T-cell (primary cell): ENCODE results near the gene NRSN2. TPM values are rescaled to one million over a fixed set of nuclear protein-coding genes. Genes with fewer than 3 reads are reported as not detected.

Source experiments
- ATAC-seq, 4 experiments: fragments of 200-7000 bp in 3 of 4; fragments of 150-1000 bp in 1 of 4; cut with Tn5 transposase; replicated peaks in 1 of 4; 1 replicate in 3 of 4; 2 replicates in 1 of 4; pipeline ENCODE4 v1.10.0; 2021; ENCODE audit warnings: moderate library complexity in 3 of 4, mild to moderate bottlenecking in 2 of 4, moderate number of reproducible peaks in 1 of 4
- CTCF ChIA-PET, 2 donors: fragments of 300-600 bp; sonication (Branson Sonifier 250); formaldehyde crosslinking; loops; one replicate each; lab custom pipeline; 2022; ENCODE audit warnings: antibody characterized with exemption in 2 of 2; lab: Charles Lee
- POLR2A ChIA-PET, 2 donors: fragments of 300-600 bp; sonication (Branson Sonifier 250); formaldehyde crosslinking; loops; one replicate each; lab custom pipeline; 2022; ENCODE audit warnings: antibody characterized with exemption in 2 of 2; lab: Charles Lee
- DNase-seq, 35 experiments: peaks; one replicate each; pipeline versions ENCODE4 v3.0.0 to v3.0.0-alpha.2; 2013 to 2023
- H3K27ac ChIP-seq: one replicate; pipeline ENCODE4 v1.5.1; 2013; ENCODE audit warnings: low read length
- H3K27me3 ChIP-seq, 2 experiments: replicated peaks in 1 of 2; 1 replicate in 1 of 2; 2 replicates in 1 of 2; pipeline versions ENCODE4 v1.6.1 to v1.7.0; 2013; ENCODE audit warnings: low read length in 1 of 2, mixed read lengths in 1 of 2; ENCODE audit not compliant: control insufficient read depth in 2 of 2, insufficient read depth in 2 of 2; ENCODE audit errors: extremely low read depth in 1 of 2
- H3K36me3 ChIP-seq, 2 donors: 1 replicate in 1 of 2; 2 replicates in 1 of 2; pipeline versions ENCODE4 v1.6.1 to v1.7.0; 2013; ENCODE audit warnings: low read length in 1 of 2; ENCODE audit not compliant: control insufficient read depth in 2 of 2, insufficient read depth in 1 of 2; ENCODE audit errors: extremely low read depth in 1 of 2
- H3K4me1 ChIP-seq, 2 experiments: 1 replicate in 1 of 2; 2 replicates in 1 of 2; pipeline versions ENCODE4 v1.6.1 to v1.7.0; 2013; ENCODE audit warnings: low read length in 2 of 2, mixed read lengths in 1 of 2; ENCODE audit not compliant: insufficient read depth in 2 of 2, control insufficient read depth in 1 of 2; ENCODE audit errors: extremely low read depth in 1 of 2
- H3K4me3 ChIP-seq, 2 donors: 1 replicate in 1 of 2; 2 replicates in 1 of 2; pipeline versions ENCODE4 v1.5.1 to v1.7.0; 2013; ENCODE audit warnings: mild to moderate bottlenecking in 2 of 2, low read length in 1 of 2, moderate library complexity in 1 of 2; ENCODE audit not compliant: control insufficient read depth in 1 of 2; ENCODE audit errors: extremely low read depth in 1 of 2
- H3K9me3 ChIP-seq: 2 replicates; pipeline ENCODE4 v1.7.0; 2013
- H3K27ac Mint-ChIP-seq, 2 donors: one replicate each; pipeline ENCODE4 v1.8.0; 2020 to 2021; ENCODE audit warnings: mild to moderate bottlenecking in 2 of 2, mixed read lengths in 2 of 2
- H3K27me3 Mint-ChIP-seq, 2 donors: one replicate each; pipeline ENCODE4 v1.8.0; 2021 to 2022; ENCODE audit warnings: mixed read lengths in 2 of 2
- H3K36me3 Mint-ChIP-seq: one replicate; pipeline ENCODE4 v1.8.0; 2021; ENCODE audit warnings: mixed read lengths
- H3K4me1 Mint-ChIP-seq, 3 donors: one replicate each; pipeline ENCODE4 v1.8.0; 2020 to 2022; ENCODE audit warnings: mixed read lengths in 3 of 3, mild to moderate bottlenecking in 1 of 3
- H3K4me3 Mint-ChIP-seq, 3 donors: one replicate each; pipeline ENCODE4 v1.8.0; 2020 to 2022; ENCODE audit warnings: mild to moderate bottlenecking in 3 of 3, mixed read lengths in 3 of 3, moderate library complexity in 3 of 3
- H3K9me3 Mint-ChIP-seq, 3 donors: one replicate each; pipeline ENCODE4 v1.8.0; 2020 to 2022; ENCODE audit warnings: mixed read lengths in 3 of 3
- WGBS: methylation state at CpG from one replicate; pipeline ENCODE4 v1.1.5; 2013; ENCODE audit warnings: missing lambda C conversion rate; ENCODE audit not compliant: insufficient coverage; 5-methylcytosine and 5-hydroxymethylcytosine counted together
- total RNA-seq, 35 experiments: library from RNA in 6 of 35; stranded (reverse) in 6 of 35; fragments of 120-200 nt in 1 of 35; gene quantifications; one replicate each; pipeline versions ENCODE4 v1.2.1 to v1.2.4 and lab custom pipeline; 2013 to 2026

The NRSN2 gene
- total RNA-seq, 5 donors from 2014 or later (not counting 1 experiment from before 2014, with no cell fraction given) = 0.70 to 1.8 (median 1.3) TPM

DNA sequence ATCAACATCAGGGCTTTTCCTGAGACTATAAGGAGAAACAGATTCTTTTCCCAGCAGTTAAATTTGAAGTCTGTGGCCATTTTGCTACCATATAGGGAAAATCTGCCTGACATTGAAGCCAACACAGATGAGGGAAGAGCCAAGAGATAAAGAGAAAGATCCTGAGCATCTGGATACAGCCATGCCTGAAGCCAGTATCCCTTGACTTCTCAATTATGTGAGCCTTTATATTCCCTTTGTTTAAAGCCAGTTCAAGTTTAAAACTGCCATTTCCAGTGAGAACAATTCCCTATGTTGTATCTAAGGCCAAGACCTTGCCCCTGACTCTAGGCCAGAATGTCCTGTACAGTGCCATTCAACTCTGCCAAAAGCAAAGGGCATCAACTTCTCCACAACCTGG lies 3.8 kb upstream of the NRSN2 start:
- no peak overlapping the region for H3K27ac ChIP-seq
- no peaks in the 10 kb centered on the region for H3K36me3 Mint-ChIP-seq
- peaks cover 0 to 4% (median 3%) of the 10 kb centered on the region in 3 donors for H3K9me3 Mint-ChIP-seq
- H3K36me3 ChIP-seq = no peaks in the 10 kb centered on the region
- H3K4me3 Mint-ChIP-seq = no peak overlapping the region
- ATAC-seq = no peak
- CTCF ChIA-PET = no interaction called here
- H3K9me3 ChIP-seq = no peaks in the 10 kb centered on the region
- DNase-seq = no peak
- H3K4me3 ChIP-seq = no peak overlapping the region
- H3K27me3 Mint-ChIP-seq = no peaks in the 10 kb centered on the region
- peaks cover 0 to 17% of the 10 kb centered on the region in 2 experiments for H3K4me1 ChIP-seq
- peaks cover 7 to 9% (median 7%) of the 10 kb centered on the region in 3 donors for H3K4me1 Mint-ChIP-seq
- H3K27ac Mint-ChIP-seq = no peak overlapping the region
- POLR2A ChIA-PET = no interaction called here
- H3K27me3 ChIP-seq = peaks cover 0 to 16% of the 10 kb centered on the region in 2 experiments

DNA sequence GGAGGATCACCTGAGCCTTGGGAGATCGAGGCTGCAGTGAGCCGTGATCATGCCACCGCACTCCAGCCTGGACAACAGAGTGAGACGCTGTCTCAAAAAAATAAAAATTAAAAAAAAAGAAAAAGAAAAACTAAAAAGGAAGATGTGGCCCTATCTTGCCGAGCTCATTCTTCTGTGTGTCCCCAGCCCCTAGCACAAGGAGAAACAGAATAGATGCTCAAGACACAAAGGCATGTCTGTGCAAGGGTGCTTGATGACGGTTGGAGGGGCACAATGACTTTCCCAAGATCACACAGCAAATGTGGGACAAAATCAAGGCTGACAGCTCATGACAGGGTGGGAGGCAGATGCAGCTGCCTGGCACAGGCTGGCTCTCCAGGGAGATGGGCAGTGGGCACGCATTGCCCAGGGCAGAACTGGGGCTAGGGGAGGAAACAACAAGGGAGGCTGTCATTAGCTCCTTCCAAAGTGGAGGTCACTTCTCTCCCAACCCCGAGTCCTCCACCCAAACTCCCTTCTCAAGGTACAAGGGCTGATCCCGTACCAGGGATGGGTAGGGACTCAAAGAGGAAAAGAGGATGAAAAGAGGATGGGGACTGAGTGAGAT lies 775 bp upstream of the NRSN2 start:
- CTCF ChIA-PET = interaction anchor here in 1 of 2 donors (0.6 to 0.7 kb wide), 2 partner anchors 132 to 151 kb away, joined by 3 to 4 read pairs; no protein-coding TSS in a partner anchor
- Mint-ChIP-seq H3K4me1 (peaks cover 12 to 16% (median 12%) of the 10 kb centered on the region in 3 donors), H3K27ac (no peak overlapping the region), H3K36me3 (no peaks in the 10 kb centered on the region), H3K9me3 (peaks cover 0 to 4% (median 3%) of the 10 kb centered on the region in 3 donors), H3K27me3 (no peaks in the 10 kb centered on the region), H3K4me3 (peak overlapping the region; percentile 68 to 87 (median 79))
- H3K4me1 ChIP-seq = peaks cover 0 to 23% of the 10 kb centered on the region in 2 experiments
- 96% methylated on average over 6 of the region's 9 CpGs for WGBS
- no peaks in the 10 kb centered on the region for H3K9me3 ChIP-seq
- ATAC-seq (no peak), DNase-seq (no peak)
- POLR2A ChIA-PET = no interaction called here
- peaks cover 0 to 16% of the 10 kb centered on the region in 2 experiments for H3K27me3 ChIP-seq
- no peak overlapping the region for H3K27ac ChIP-seq
- H3K4me3 ChIP-seq = no peak overlapping the region
- no peaks in the 10 kb centered on the region for H3K36me3 ChIP-seq

DNA sequence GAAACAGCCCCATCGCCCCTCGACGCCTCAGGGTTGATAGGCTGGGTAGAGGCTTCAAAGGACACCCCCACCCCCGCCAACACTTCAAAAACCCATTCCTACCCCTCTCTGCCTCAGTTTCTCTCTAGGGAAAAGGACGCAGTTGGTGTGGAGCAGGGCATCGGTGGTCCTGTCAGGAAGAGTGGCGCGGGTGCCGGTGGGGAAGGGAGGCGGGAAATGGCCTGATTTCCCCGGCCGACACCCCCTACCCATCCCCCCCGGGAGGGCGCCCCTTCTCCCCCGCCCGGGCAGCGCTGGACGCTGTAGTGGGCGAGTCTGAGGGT lies 367 bp downstream of the NRSN2 start:
- Histone ChIP-seq H3K4me3 (peak overlapping the region; percentile 72 to 84), H3K27me3 (peaks cover 0 to 16% of the 10 kb centered on the region in 2 experiments), H3K9me3 (no peaks in the 10 kb centered on the region), H3K4me1 (peaks cover 0 to 23% of the 10 kb centered on the region in 2 experiments), H3K27ac (no peak overlapping the region), H3K36me3 (no peaks in the 10 kb centered on the region)
- 0% methylated on average over 2 of the region's 19 CpGs for WGBS
- H3K9me3 Mint-ChIP-seq = no peaks in the 10 kb centered on the region
- peak overlapping the region; percentile 87 to 90 (median 87) for H3K4me3 Mint-ChIP-seq
- peak in 3 of 4 experiments; percentile 4 to 9 (median 5) for ATAC-seq
- H3K36me3 Mint-ChIP-seq = no peaks in the 10 kb centered on the region
- H3K4me1 Mint-ChIP-seq = peaks cover 12 to 21% (median 15%) of the 10 kb centered on the region in 3 donors
- DNase-seq = no peak
- ChIA-PET POLR2A (no interaction called here), CTCF (no interaction called here)
- no peaks in the 10 kb centered on the region for H3K27me3 Mint-ChIP-seq
- no peak overlapping the region for H3K27ac Mint-ChIP-seq

DNA sequence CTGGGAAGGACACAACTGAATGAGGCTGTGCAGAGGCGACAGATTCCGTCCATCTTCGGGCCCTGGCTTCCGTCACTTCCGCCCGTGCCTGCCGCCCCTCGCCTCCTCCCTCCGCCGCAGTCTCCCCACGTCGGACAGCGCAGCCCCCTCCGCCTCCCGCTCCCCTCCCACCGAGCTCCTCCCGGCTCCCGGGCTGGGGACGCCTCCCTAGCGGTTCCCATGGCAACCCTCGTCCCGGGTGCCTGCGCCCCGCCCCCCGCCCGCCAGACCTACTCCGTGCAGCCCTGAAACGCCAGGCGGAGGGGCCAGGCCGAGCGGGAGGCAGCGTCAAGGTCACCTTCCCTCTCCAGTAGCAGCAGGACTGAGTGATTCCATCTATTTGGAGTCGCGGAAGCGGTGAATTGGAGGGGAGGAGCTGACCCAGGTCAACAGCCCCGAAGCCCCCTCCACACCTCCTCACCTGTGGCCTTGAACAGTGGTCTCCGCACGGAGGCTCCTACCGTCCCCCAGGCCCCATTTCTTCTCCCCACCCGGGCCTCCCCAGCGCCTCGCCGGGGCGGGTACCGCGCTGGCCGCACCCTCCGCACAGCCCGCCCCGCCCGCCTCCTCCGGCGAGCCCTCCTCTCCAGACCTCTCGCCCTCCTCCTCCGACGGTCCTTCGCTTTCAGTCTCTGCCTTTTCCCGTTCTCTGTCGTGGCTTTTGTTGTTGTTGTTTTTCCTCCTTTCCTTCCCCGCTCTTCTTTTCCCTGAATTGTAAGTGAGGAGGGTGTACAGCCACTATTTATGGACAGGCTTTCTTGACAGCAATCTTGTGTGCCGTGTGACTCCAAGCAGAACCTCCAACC lies 951 bp downstream of the NRSN2 start:
- Histone ChIP-seq H3K4me1 (peaks cover 0 to 23% of the 10 kb centered on the region in 2 experiments), H3K27me3 (peaks cover 0 to 16% of the 10 kb centered on the region in 2 experiments), H3K9me3 (no peaks in the 10 kb centered on the region), H3K36me3 (no peaks in the 10 kb centered on the region), H3K27ac (no peak overlapping the region), H3K4me3 (peak overlapping the region; percentile 72 to 84)
- peak overlapping the region; percentile 28 to 83 for H3K27ac Mint-ChIP-seq
- ChIA-PET POLR2A (no interaction called here), CTCF (no interaction called here)
- no peaks in the 10 kb centered on the region for H3K27me3 Mint-ChIP-seq
- peak; percentile 78 to 83 (median 79) for ATAC-seq
- H3K4me1 Mint-ChIP-seq = peaks cover 12 to 21% (median 15%) of the 10 kb centered on the region in 3 donors
- peak in 19 of 35 experiments; percentile 15 to 65 (median 28) for DNase-seq
- under 1% methylated on average over 36 of the region's 61 CpGs for WGBS
- no peaks in the 10 kb centered on the region for H3K36me3 Mint-ChIP-seq
- no peaks in the 10 kb centered on the region for H3K9me3 Mint-ChIP-seq
- H3K4me3 Mint-ChIP-seq = peak overlapping the region; percentile 87 to 90 (median 87)

DNA sequence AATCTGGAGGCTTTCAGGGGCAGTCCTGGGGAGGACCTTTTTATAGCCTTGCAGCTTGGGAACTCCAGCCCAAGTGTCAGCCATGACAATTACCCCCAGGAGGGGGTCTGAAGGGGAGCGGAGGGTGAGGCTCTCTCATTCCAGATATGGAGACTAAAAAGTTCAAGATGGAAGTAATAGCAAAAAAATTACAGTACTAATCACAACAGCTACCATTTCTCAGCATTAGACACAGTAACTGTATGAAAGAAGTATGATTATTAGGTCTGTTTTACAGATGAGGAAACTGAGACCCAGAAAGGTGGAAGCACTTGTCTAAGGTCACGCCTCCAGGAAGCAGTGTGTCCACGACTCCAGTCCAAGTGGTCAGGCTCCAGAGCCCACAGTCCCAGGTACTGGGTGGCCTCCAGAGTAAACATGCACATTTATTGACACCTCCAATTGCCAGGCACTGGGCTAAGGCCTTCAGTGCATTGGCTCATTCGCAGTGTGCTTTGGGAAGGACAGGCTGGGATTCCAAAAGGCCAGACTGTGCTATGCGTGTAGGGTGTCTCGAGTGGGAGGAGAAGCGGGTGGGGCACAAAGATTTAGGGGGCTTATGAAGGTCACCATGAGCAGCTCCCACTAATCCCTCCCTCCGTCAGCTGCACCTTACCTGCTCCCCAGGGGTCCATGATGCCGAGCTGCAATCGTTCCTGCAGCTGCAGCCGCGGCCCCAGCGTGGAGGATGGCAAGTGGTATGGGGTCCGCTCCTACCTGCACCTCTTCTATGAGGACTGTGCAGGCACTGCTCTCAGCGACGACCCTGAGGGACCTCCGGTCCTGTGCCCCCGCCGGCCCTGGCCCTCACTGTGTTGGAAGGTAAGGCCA lies 2.3 kb downstream of the NRSN2 start:
- POLR2A ChIA-PET = no interaction called here
- Mint-ChIP-seq H3K27me3 (no peaks in the 10 kb centered on the region), H3K4me3 (peak overlapping the region in 2 of 3 donors; percentile 87 to 90), H3K4me1 (peaks cover 12 to 21% (median 15%) of the 10 kb centered on the region in 3 donors), H3K9me3 (no peaks in the 10 kb centered on the region), H3K36me3 (no peaks in the 10 kb centered on the region), H3K27ac (no peak overlapping the region)
- DNase-seq = no peak
- WGBS = 89% methylated on average over 7 of the region's 19 CpGs
- peaks cover 0 to 24% of the 10 kb centered on the region in 2 experiments for H3K4me1 ChIP-seq
- H3K27ac ChIP-seq = no peak overlapping the region
- no peak overlapping the region for H3K4me3 ChIP-seq
- no peaks in the 10 kb centered on the region for H3K36me3 ChIP-seq
- H3K27me3 ChIP-seq = peaks cover 0 to 20% of the 10 kb centered on the region in 2 experiments
- ATAC-seq = no peak
- CTCF ChIA-PET = interaction anchor here in 1 of 2 donors (0.7 kb wide), 1 partner anchor 195 kb away, joined by 4 read pairs; no protein-coding TSS in a partner anchor
- no peaks in the 10 kb centered on the region for H3K9me3 ChIP-seq

DNA sequence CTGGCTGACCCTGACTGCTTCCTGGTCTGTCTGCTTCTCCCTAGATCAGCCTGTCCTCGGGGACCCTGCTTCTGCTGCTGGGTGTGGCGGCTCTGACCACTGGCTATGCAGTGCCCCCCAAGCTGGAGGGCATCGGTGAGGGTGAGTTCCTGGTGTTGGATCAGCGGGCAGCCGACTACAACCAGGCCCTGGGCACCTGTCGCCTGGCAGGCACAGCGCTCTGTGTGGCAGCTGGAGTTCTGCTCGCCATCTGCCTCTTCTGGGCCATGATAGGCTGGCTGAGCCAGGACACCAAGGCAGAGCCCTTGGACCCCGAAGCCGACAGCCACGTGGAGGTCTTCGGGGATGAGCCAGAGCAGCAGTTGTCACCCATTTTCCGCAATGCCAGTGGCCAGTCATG lies 6.3 kb downstream of the NRSN2 start:
- peaks cover 8 to 11% (median 9%) of the 10 kb centered on the region in 3 donors for H3K4me1 Mint-ChIP-seq
- H3K27ac ChIP-seq = no peak overlapping the region
- WGBS = 86% methylated on average over 13 of the region's 13 CpGs

More for the DNA sequence above, 6.3 kb downstream of the NRSN2 start:
- H3K27me3 Mint-ChIP-seq = no peaks in the 10 kb centered on the region
- H3K36me3 ChIP-seq = no peaks in the 10 kb centered on the region
- no peaks in the 10 kb centered on the region for H3K9me3 Mint-ChIP-seq
- H3K9me3 ChIP-seq = no peaks in the 10 kb centered on the region
- peaks cover 0 to 4% of the 10 kb centered on the region in 2 experiments for H3K27me3 ChIP-seq
- H3K27ac Mint-ChIP-seq = no peak overlapping the region
- ChIA-PET CTCF (interaction anchor here (1.2 to 1.9 kb wide), 3 partner anchors 79 to 126 kb away, joined by 3 to 14 read pairs (median 4); no protein-coding TSS in a partner anchor), POLR2A (no interaction called here)
- H3K36me3 Mint-ChIP-seq = no peaks in the 10 kb centered on the region
- DNase-seq (no peak), ATAC-seq (no peak)
- H3K4me3 Mint-ChIP-seq = no peak overlapping the region
- peaks cover 0 to 12% of the 10 kb centered on the region in 2 experiments for H3K4me1 ChIP-seq
- H3K4me3 ChIP-seq = no peak overlapping the region
